Progenitor cell of endocrine pancreas (in vitro differentiated cells): ENCODE data around the gene MUCL1. TPM values are rescaled to one million over a fixed set of nuclear protein-coding genes. Genes with fewer than 3 reads are reported as not detected.
"Not testable (repeated sequence)": the region's sequence is repeated elsewhere in the genome, so short reads cannot be mapped to it uniquely, and the experiment has no call there.

Experiments
- DNase-seq: peaks from one replicate; pipeline ENCODE4 v3.0.0; 2021; ENCODE audit warnings: low spot score; ENCODE audit not compliant: unreplicated experiment
- H3K27ac Mint-ChIP-seq: 2 replicates; pipeline ENCODE4 v1.8.0; 2021; ENCODE audit warnings: mild to moderate bottlenecking, moderate library complexity, mixed read lengths
- H3K27me3 Mint-ChIP-seq: 2 replicates; pipeline ENCODE4 v1.8.0; 2021; ENCODE audit warnings: mixed read lengths
- H3K36me3 Mint-ChIP-seq: 2 replicates; pipeline ENCODE4 v1.8.0; 2022; ENCODE audit warnings: mixed read lengths; ENCODE audit not compliant: insufficient read depth
- H3K4me1 Mint-ChIP-seq: 2 replicates; pipeline ENCODE4 v1.8.0; 2021; ENCODE audit warnings: low read depth, mixed read lengths
- H3K4me3 Mint-ChIP-seq: 2 replicates; pipeline ENCODE4 v1.8.0; 2021; ENCODE audit warnings: low read depth, mild to moderate bottlenecking, moderate library complexity, mixed read lengths
- H3K9me3 Mint-ChIP-seq: 2 replicates; pipeline ENCODE4 v1.8.0; 2021; ENCODE audit warnings: low read depth, mixed read lengths
- CTCF ChIP-seq: fragments of 200-600 bp; sonication (generic); IDR thresholded peaks from one replicate; pipeline ENCODE4 v1.5.0; 2021; ENCODE audit warnings: antibody characterized with exemption, mild to moderate bottlenecking; ENCODE audit not compliant: unreplicated experiment
- total RNA-seq: library from RNA; stranded (reverse); gene quantifications from 2 replicates; pipeline ENCODE4 v1.2.1, GENCODE V29; 2021

Gene MUCL1
- total RNA-seq, 1 donor from 2014 or later = not detected

- H3K27me3 Mint-ChIP-seq = no peaks in the 10 kb centered on the region
- no peaks in the 10 kb centered on the region for H3K36me3 Mint-ChIP-seq
- no peak overlapping the region for H3K27ac Mint-ChIP-seq
- TF ChIP-seq CTCF = no peak
- no peak overlapping the region for H3K4me3 Mint-ChIP-seq
- no peaks in the 10 kb centered on the region for H3K4me1 Mint-ChIP-seq
- DNase-seq = no peak
- peaks cover 3% of the 10 kb centered on the region for H3K9me3 Mint-ChIP-seq
These were observed 16.3 kb downstream of the MUCL1 start for GRCh38 chr12:54870617-54871016.

GRCh38 chr12:54879150-54879549 lies 24.8 kb downstream of the MUCL1 start:
- Mint-ChIP-seq H3K27ac (no peak overlapping the region), H3K36me3 (no peaks in the 10 kb centered on the region), H3K4me3 (no peak overlapping the region), H3K4me1 (no peaks in the 10 kb centered on the region), H3K9me3 (peaks cover 3% of the 10 kb centered on the region), H3K27me3 (peaks cover 3% of the 10 kb centered on the region)
- DNase-seq = no peak
- TF ChIP-seq CTCF = no peak

- Mint-ChIP-seq H3K9me3 (peaks cover 3% of the 10 kb centered on the region), H3K4me3 (no peak overlapping the region), H3K4me1 (no peaks in the 10 kb centered on the region), H3K36me3 (no peaks in the 10 kb centered on the region), H3K27me3 (peaks cover 3% of the 10 kb centered on the region), H3K27ac (no peak overlapping the region)
- TF ChIP-seq CTCF = no peak
- DNase-seq = no peak
These were observed 25.3 kb downstream of the MUCL1 start for GRCh38 chr12:54879579-54879978.

GRCh38 chr12:54882079-54882478 lies 27.8 kb downstream of the MUCL1 start:
- Mint-ChIP-seq H3K9me3 (peaks cover 3% of the 10 kb centered on the region), H3K4me3 (no peak overlapping the region), H3K36me3 (no peaks in the 10 kb centered on the region), H3K4me1 (no peaks in the 10 kb centered on the region), H3K27ac (no peak overlapping the region), H3K27me3 (peaks cover 3% of the 10 kb centered on the region)
- no peak for TF ChIP-seq CTCF
- no peak for DNase-seq

GRCh38 chr12:54882597-54882996 lies 28.3 kb downstream of the MUCL1 start:
- H3K27ac Mint-ChIP-seq, H3K4me1 Mint-ChIP-seq, DNase-seq, H3K9me3 Mint-ChIP-seq, H3K4me3 Mint-ChIP-seq, H3K36me3 Mint-ChIP-seq, H3K27me3 Mint-ChIP-seq: not testable (repeated sequence)

- H3K4me3 Mint-ChIP-seq, DNase-seq: not testable (repeated sequence)
- peaks cover 23% of the 10 kb centered on the region for H3K4me1 Mint-ChIP-seq
These were observed 34.1 kb downstream of the MUCL1 start for GRCh38 chr12:54888428-54888827.

More at GRCh38 chr12:54888428-54888827, 34.1 kb downstream of the MUCL1 start:
- H3K27me3 Mint-ChIP-seq, H3K9me3 Mint-ChIP-seq, H3K27ac Mint-ChIP-seq, H3K36me3 Mint-ChIP-seq: not testable (repeated sequence)
